ENCODE measurements around the gene FASTKD3.

- no peak for TF ChIP-seq CTCF (IDR thresholded peaks at IDR 0.05; ENCODE audit: extremely low read depth in 1 of 2, insufficient read depth in 1 of 2, low read depth in 1 of 2, low read length in 2 of 2)
- TF ChIP-seq POLR2A (IDR thresholded peaks at IDR 0.05; ENCODE audit: low read depth, low read length), result no peak
- TF ChIP-seq MYC (IDR thresholded peaks at IDR 0.05; ENCODE audit: low read depth, low read length), result no peak
These were observed 8.0 kb upstream of the FASTKD3 start for GRCh38 chr5:7876867-7877266.
